A549 (cell line): ENCODE results near the gene LCE2B. TPM values are rescaled to one million over a fixed set of nuclear protein-coding genes. Genes with fewer than 3 reads are reported as not detected.

ENCODE experiments used
- ATAC-seq, 2 experiments: fragments of 200-7000 bp in 1 of 2; fragments of >200 bp in 1 of 2; cut with Nextera tagmentation in 1 of 2; cut with Tn5 transposase in 1 of 2; 3 replicates each; pipeline versions ENCODE4 v1.8.0 to v1.9.1; 2018 to 2020; ENCODE audit warnings: mild to moderate bottlenecking in 1 of 2, moderate library complexity in 1 of 2
- CTCF ChIA-PET: fragments of 300-600 bp; sonication (Branson Sonifier 250); formaldehyde crosslinking; extraction: SDS; loops from one replicate; lab custom pipeline; 2021; ENCODE audit warnings: antibody characterized with exemption, inconsistent platforms; lab: Yijun Ruan, JAX
- POLR2A ChIA-PET: fragments of 350-600 bp; formaldehyde crosslinking; extraction: SDS; loops from one replicate; lab custom pipeline; 2021; ENCODE audit warnings: antibody characterized with exemption, inconsistent platforms; lab: Yijun Ruan, JAX
- DNase-seq, 2 experiments: peaks; one replicate each; pipeline versions ENCODE4 v3.0.0 to v3.0.0-alpha.2; 2011 to 2016; ENCODE audit warnings: low read depth in 1 of 2, low spot score in 1 of 2
- FAIRE-seq: peaks from 2 replicates; lab custom pipeline; 2011; peaks lifted over from hg19 to GRCh38; lab: Jason Lieb, UNC
- H3K27ac ChIP-seq, 2 experiments: fragments of >200 bp; sonication (Bioruptor Twin); formaldehyde crosslinking; 3 replicates each; pipeline ENCODE4 v1.5.1; 2016 to 2017
- H3K4me1 ChIP-seq: fragments of >200 bp; sonication (Bioruptor Twin); formaldehyde crosslinking; 3 replicates; pipeline ENCODE4 v1.6.1; 2016
- H3K4me2 ChIP-seq: fragments of >200 bp; sonication (Bioruptor Twin); formaldehyde crosslinking; 3 replicates; pipeline ENCODE4 v1.6.1; 2016
- H3K4me3 ChIP-seq: fragments of >200 bp; sonication (Bioruptor Twin); formaldehyde crosslinking; 3 replicates; pipeline ENCODE4 v1.5.1; 2016
- H3K9me3 ChIP-seq: fragments of >200 bp; sonication (Bioruptor Twin); formaldehyde crosslinking; 3 replicates; pipeline ENCODE4 v1.6.1; 2016
- CBX2 ChIP-seq: fragments of 200-600 bp; sonication (generic); IDR thresholded peaks from 2 replicates; pipeline ENCODE4 v1.6.1; 2016; ENCODE audit warnings: low read depth, mild to moderate bottlenecking, borderline replicate concordance
- CBX8 ChIP-seq: fragments of 200-600 bp; sonication (generic); IDR thresholded peaks from 2 replicates; pipeline ENCODE4 v1.6.1; 2016
- CEBPB ChIP-seq, 2 experiments: fragments of >200 bp in 1 of 2; sonication (Bioruptor Twin) in 1 of 2; formaldehyde crosslinking in 1 of 2; IDR thresholded peaks; 2 replicates each; pipeline ENCODE4 v1.6.1; 2012 to 2016
- E2F6 ChIP-seq: IDR thresholded peaks from 2 replicates; pipeline ENCODE4 v1.6.1; 2012; ENCODE audit warnings: low read depth, borderline replicate concordance
- EHF ChIP-seq: fragments of 250-450 bp; sonication (Bioruptor Pico); IDR thresholded peaks from 2 replicates; pipeline ENCODE4 v1.5.0; 2020; ENCODE audit warnings: mild to moderate bottlenecking
- EP300 ChIP-seq, 2 experiments: fragments of >200 bp; sonication (Bioruptor Twin); formaldehyde crosslinking; IDR thresholded peaks; 2 replicates in 1 of 2; 3 replicates in 1 of 2; pipeline ENCODE4 v1.6.1; 2016 to 2017
- ESRRA ChIP-seq: fragments of 150-350 bp; IDR thresholded peaks from 2 replicates; pipeline ENCODE4 v1.6.1; 2014; ENCODE audit warnings: mild to moderate bottlenecking, low read length, borderline replicate concordance
- HDAC2 ChIP-seq: fragments of 200-600 bp; sonication (generic); IDR thresholded peaks from 2 replicates; pipeline ENCODE4 v1.6.1; 2016
- HES2 ChIP-seq: fragments of >200 bp; sonication (Bioruptor Twin); formaldehyde crosslinking; IDR thresholded peaks from 2 replicates; pipeline ENCODE4 v1.6.1; 2016
- MYC ChIP-seq: IDR thresholded peaks from 2 replicates; pipeline ENCODE4 v1.6.1; 2012; ENCODE audit warnings: mild to moderate bottlenecking, inconsistent platforms, low read length, improper control_type of control experiment, borderline replicate concordance
- NPAS2 ChIP-seq: fragments of 250-450 bp; sonication (Bioruptor Pico); IDR thresholded peaks from 2 replicates; pipeline ENCODE4 v1.8.0; 2022; ENCODE audit warnings: mild to moderate bottlenecking, moderate library complexity, borderline replicate concordance
- PHF8 ChIP-seq: fragments of 200-600 bp; sonication (generic); IDR thresholded peaks from 2 replicates; pipeline ENCODE4 v1.6.1; 2016; ENCODE audit warnings: low read depth, mild to moderate bottlenecking, antibody characterized with exemption, moderate library complexity, borderline replicate concordance
- POLR2A ChIP-seq: IDR thresholded peaks from 2 replicates; pipeline ENCODE4 v1.6.1; 2012; ENCODE audit warnings: mild to moderate bottlenecking, low read length
- RAD21 ChIP-seq, 2 experiments: fragments of >200 bp in 1 of 2; sonication (Bioruptor Twin) in 1 of 2; formaldehyde crosslinking in 1 of 2; IDR thresholded peaks in 1 of 2; conservative IDR thresholded peaks in 1 of 2; 2 replicates in 1 of 2; 3 replicates in 1 of 2; pipeline ENCODE4 v1.6.1; 2012 to 2018; ENCODE audit warnings: inconsistent platforms in 1 of 2
- REST ChIP-seq: fragments of 200-600 bp; sonication (generic); IDR thresholded peaks from 2 replicates; pipeline ENCODE4 v1.6.1; 2016; ENCODE audit warnings: antibody characterized with exemption, mild to moderate bottlenecking, moderate library complexity
- SMC3 ChIP-seq: fragments of >200 bp; sonication (Bioruptor Twin); formaldehyde crosslinking; IDR thresholded peaks from 3 replicates; pipeline ENCODE4 v1.6.1; 2018; ENCODE audit warnings: inconsistent platforms
- SREBF2 ChIP-seq: fragments of 450-650 bp; IDR thresholded peaks from 2 replicates; pipeline ENCODE4 v1.6.1; 2014; ENCODE audit warnings: mild to moderate bottlenecking, moderate library complexity
- TFCP2L1 ChIP-seq: fragments of 250-450 bp; sonication (Bioruptor Pico); IDR thresholded peaks from 2 replicates; pipeline ENCODE4 v1.5.0; 2021; ENCODE audit warnings: mild to moderate bottlenecking
- ZFP36 ChIP-seq: fragments of 450-650 bp; IDR thresholded peaks from 2 replicates; pipeline ENCODE4 v1.6.1; 2014; ENCODE audit warnings: borderline replicate concordance; ENCODE audit not compliant: partially characterized antibody
- WGBS: methylation state at CpG from one replicate; pipeline ENCODE4 v1.1.6; 2017; ENCODE audit errors: missing lambda C conversion rate; 5-methylcytosine and 5-hydroxymethylcytosine counted together
- polyA plus RNA-seq, 4 experiments: library from polyadenylated mRNA; depleted of rRNA in 3 of 4; stranded (reverse); fragments of >200 nt; fragmentation: RNase III in 1 of 4; extraction: RNeasy Plus Mini Kit Qiagen cat#74134 plus additional on column Dnase treatment in 1 of 4; gene quantifications; 2 replicates in 3 of 4; 3 replicates in 1 of 4; pipeline ENCODE4 v1.2.3, GENCODE V29; 2011 to 2017
- TF ChIP-seq, protein P1 (sequence below): fragments of >200 bp; sonication (Bioruptor Twin); formaldehyde crosslinking; IDR thresholded peaks from 3 replicates; pipeline ENCODE4 v1.5.1; 2016
- TF ChIP-seq, protein P2 (sequence below): fragments of 250-450 bp; sonication (Bioruptor Pico); IDR thresholded peaks from 2 replicates; pipeline ENCODE4 v1.5.0; 2021; ENCODE audit warnings: mild to moderate bottlenecking, moderate library complexity, borderline replicate concordance
- TF ChIP-seq, protein P3 (sequence below): fragments of 150-350 bp; IDR thresholded peaks from 2 replicates; pipeline ENCODE4 v1.6.1; 2014; ENCODE audit warnings: low read depth, mild to moderate bottlenecking, low read length

Gene LCE2B
- polyA plus RNA-seq, 2 of the 4 experiments (the other 2 are of a cell fraction), result not detected

DNA sequence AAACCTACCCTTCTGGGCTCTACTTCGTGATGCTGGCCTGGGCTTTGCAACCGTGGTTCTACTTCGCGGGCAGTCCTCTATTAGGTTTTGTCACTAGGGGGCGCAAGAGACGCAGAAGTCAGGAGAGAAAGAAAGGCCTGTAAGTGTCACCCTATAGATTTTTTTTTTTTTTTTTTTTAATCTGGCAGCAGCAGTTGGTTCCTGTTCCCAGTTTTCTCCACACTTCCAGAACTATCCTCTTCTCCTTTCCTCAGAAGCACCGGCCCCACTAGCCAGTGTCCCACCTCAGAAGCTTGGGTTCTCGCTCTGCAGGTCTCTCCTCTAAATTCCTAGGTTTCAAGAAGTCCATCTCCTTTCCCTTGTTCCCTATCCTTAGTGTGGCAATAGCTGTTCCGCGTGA, 31.8 kb upstream of the LCE2B start (continued):
- TF ChIP-seq, protein P1, sequence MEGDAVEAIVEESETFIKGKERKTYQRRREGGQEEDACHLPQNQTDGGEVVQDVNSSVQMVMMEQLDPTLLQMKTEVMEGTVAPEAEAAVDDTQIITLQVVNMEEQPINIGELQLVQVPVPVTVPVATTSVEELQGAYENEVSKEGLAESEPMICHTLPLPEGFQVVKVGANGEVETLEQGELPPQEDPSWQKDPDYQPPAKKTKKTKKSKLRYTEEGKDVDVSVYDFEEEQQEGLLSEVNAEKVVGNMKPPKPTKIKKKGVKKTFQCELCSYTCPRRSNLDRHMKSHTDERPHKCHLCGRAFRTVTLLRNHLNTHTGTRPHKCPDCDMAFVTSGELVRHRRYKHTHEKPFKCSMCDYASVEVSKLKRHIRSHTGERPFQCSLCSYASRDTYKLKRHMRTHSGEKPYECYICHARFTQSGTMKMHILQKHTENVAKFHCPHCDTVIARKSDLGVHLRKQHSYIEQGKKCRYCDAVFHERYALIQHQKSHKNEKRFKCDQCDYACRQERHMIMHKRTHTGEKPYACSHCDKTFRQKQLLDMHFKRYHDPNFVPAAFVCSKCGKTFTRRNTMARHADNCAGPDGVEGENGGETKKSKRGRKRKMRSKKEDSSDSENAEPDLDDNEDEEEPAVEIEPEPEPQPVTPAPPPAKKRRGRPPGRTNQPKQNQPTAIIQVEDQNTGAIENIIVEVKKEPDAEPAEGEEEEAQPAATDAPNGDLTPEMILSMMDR, result peak; percentile 68
- TF ChIP-seq NPAS2, result no peak
- no peak for TF ChIP-seq TFCP2L1
- TF ChIP-seq CBX8, result no peak
- TF ChIP-seq E2F6, result no peak
- no peak for TF ChIP-seq CBX2
- TF ChIP-seq PHF8, result no peak
- TF ChIP-seq HES2, result no peak
- peak; percentile 61 to 69 for TF ChIP-seq RAD21 (conservative IDR thresholded peaks at IDR 0.05 in 1 of 2, IDR thresholded peaks at IDR 0.05 in 1 of 2)
- TF ChIP-seq SMC3, result peak; percentile 58
- no peak for TF ChIP-seq MYC
- no peak for TF ChIP-seq REST
- TF ChIP-seq, protein P2, sequence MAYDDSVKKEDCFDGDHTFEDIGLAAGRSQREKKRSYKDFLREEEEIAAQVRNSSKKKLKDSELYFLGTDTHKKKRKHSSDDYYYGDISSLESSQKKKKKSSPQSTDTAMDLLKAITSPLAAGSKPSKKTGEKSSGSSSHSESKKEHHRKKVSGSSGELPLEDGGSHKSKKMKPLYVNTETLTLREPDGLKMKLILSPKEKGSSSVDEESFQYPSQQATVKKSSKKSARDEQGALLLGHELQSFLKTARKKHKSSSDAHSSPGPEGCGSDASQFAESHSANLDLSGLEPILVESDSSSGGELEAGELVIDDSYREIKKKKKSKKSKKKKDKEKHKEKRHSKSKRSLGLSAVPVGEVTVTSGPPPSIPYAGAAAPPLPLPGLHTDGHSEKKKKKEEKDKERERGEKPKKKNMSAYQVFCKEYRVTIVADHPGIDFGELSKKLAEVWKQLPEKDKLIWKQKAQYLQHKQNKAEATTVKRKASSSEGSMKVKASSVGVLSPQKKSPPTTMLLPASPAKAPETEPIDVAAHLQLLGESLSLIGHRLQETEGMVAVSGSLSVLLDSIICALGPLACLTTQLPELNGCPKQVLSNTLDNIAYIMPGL (CRISPR knock-in tag), result no peak

DNA sequence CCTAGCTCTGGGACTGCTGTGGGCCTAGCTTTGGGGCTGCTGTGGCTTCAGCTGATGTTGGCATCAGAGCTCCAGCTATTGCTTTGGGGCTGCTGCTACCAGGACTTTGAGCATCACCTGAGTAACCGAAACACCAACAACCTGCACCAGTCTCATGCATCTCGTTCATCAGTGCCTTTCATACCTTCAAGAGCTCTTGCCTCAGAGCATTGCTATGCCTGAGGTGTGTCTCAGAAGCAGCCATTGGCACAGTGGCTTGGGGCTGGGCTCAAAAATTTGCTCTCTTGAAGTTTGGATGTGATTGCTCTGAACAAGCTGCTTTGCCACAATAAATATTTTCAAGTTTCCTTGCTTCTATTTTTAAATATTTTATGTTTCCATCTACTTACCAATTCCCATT, 29.5 kb upstream of the LCE2B start:
- no peak for TF ChIP-seq CBX8
- no peak for TF ChIP-seq EHF (CRISPR knock-in tag)
- no peak for TF ChIP-seq HDAC2
- TF ChIP-seq EP300 (IDR thresholded peaks at IDR 0.05), result no peak
- TF ChIP-seq POLR2A, result no peak
- WGBS, result 9% methylated on average over 2 of the region's 2 CpGs
- Histone ChIP-seq H3K4me1 (no peaks in the 10 kb centered on the region), H3K27ac (no peak overlapping the region), H3K9me3 (no peaks in the 10 kb centered on the region), H3K4me2 (no peak overlapping the region), H3K4me3 (no peak overlapping the region)
- ATAC-seq (no peak), FAIRE-seq (no peak), DNase-seq (no peak)
- POLR2A ChIA-PET, result no interaction called here
- CTCF ChIA-PET, result interaction anchor here (0.9 to 4.6 kb wide), 4 partner anchors 9 to 263 kb away, joined by 3 to 34 read pairs (median 4); no protein-coding TSS in a partner anchor

- Histone ChIP-seq H3K4me2 (no peak overlapping the region), H3K4me1 (no peaks in the 10 kb centered on the region), H3K9me3 (no peaks in the 10 kb centered on the region), H3K27ac (no peak overlapping the region), H3K4me3 (no peak overlapping the region)
- ChIA-PET CTCF (interaction anchor here (1.1 to 1.5 kb wide), 4 partner anchors 9 to 563 kb away, joined by 3 to 6 read pairs (median 3); no protein-coding TSS in a partner anchor), POLR2A (no interaction called here)
- FAIRE-seq (no peak), DNase-seq (no peak), ATAC-seq (no peak)
- TF ChIP-seq REST (no peak), ESRRA (no peak), CEBPB (IDR thresholded peaks at IDR 0.05) (no peak), ZFP36 (no peak), SREBF2 (no peak)
- TF ChIP-seq, protein P3, sequence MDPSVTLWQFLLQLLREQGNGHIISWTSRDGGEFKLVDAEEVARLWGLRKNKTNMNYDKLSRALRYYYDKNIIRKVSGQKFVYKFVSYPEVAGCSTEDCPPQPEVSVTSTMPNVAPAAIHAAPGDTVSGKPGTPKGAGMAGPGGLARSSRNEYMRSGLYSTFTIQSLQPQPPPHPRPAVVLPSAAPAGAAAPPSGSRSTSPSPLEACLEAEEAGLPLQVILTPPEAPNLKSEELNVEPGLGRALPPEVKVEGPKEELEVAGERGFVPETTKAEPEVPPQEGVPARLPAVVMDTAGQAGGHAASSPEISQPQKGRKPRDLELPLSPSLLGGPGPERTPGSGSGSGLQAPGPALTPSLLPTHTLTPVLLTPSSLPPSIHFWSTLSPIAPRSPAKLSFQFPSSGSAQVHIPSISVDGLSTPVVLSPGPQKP, result no peak
- 18% methylated on average over 4 of the region's 4 CpGs for WGBS
Measured at GRCh38 chr1:152657677-152658076, 28.2 kb upstream of the LCE2B start.
